Fibroblast of villous mesenchyme (primary cell): Measurements from ENCODE around the gene PARD6B. TPM values are rescaled to one million over a fixed set of nuclear protein-coding genes. Genes with fewer than 3 reads are reported as not detected.
"Not testable (repeated sequence)": the region's sequence is repeated elsewhere in the genome, so short reads cannot be mapped to it uniquely, and the experiment has no call there.

Experiments
- DNase-seq: peaks from one replicate; pipeline ENCODE4 v3.0.0-alpha.2; 2010; ENCODE audit warnings: low read depth
- H3K4me3 ChIP-seq: 2 replicates; pipeline ENCODE4 v1.5.1; 2011; ENCODE audit warnings: low read depth, mild to moderate bottlenecking, low read length
- CTCF ChIP-seq: IDR thresholded peaks from 2 replicates; pipeline ENCODE4 v1.5.1; 2012; ENCODE audit warnings: low read depth, mild to moderate bottlenecking, low read length; ENCODE audit not compliant: insufficient read depth
- total RNA-seq: library from RNA; depleted of rRNA; stranded (reverse); fragments of >200 nt; gene quantifications from 2 replicates; pipeline ENCODE4 v1.2.3, GENCODE V29; 2012

The PARD6B gene
- total RNA-seq, 1 donor = 6.5 TPM

DNA sequence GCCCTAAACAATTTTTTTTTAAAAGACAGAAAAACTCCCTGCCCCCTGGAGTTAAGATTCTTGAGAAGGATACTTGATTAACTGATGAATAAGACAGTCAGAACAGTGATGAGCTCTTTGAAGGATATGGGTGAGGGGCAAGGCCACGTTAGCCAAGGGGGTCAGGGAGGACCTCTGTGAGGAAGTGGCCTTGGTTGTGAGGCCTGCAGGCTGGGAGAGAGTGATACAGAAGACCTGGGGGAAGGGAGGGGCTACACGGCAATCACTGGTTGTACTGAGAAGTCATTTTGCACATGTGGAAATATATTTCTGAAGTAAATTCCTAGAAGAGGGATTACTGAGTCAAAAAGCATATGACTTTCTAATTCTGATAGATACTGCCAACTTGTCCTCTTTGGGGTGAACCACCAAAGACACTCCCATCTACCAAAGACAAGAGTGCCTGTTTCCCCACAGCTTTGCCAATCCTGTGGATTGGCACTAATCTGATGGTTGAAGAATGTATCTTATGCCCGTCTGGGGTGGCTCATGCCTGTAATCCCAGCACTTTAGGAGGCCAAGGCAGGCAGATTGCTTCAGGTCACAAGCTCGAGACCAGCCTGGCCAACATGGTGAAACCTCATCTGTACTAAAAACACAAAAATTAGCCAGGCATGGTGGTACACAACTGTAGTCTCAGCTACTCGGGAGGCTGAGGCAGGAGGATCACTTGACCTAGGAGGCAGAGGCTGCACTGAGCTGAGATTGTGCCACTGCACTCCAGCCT, 41.2 kb downstream of the PARD6B start:
- no peak for DNase-seq
- no peak overlapping the region for H3K4me3 ChIP-seq
- no peak for TF ChIP-seq CTCF

GRCh38 chr20:50774515-50774914, 43.1 kb downstream of the PARD6B start:
- no peak for TF ChIP-seq CTCF
- no peak for DNase-seq

GRCh38 chr20:50776122-50776817, 44.9 kb downstream of the PARD6B start:
- H3K4me3 ChIP-seq = no peak overlapping the region
- DNase-seq = no peak
- TF ChIP-seq CTCF = no peak

More at GRCh38 chr20:50774515-50774914, 43.1 kb downstream of the PARD6B start:
- no peak overlapping the region for H3K4me3 ChIP-seq

- H3K4me3 ChIP-seq = no peak overlapping the region
- DNase-seq = no peak
- no peak for TF ChIP-seq CTCF
Measured at GRCh38 chr20:50777373-50777772, 46.0 kb downstream of the PARD6B start.

- not testable (repeated sequence) for H3K4me3 ChIP-seq, DNase-seq
Measured at GRCh38 chr20:50778994-50779393, 47.6 kb downstream of the PARD6B start.

DNA sequence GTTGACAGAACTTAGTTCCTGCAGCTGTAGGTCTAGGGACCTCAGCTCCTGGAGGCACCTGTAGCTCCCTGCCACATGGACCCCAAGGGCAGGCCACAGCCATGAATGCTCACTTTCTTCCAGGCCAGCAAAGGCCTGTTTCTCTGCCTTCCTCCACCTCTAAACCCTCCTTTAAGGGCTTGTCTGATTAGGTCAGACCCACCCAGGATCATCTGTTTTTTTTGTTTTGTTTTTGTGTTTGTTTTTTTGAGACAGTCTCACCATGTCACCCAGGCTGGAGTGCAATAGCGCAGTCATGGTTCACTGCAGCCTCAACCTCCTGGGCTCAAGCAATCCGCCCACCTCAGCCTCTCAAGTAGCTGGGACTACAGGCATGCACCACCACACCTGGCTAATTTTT, 52.0 kb downstream of the PARD6B start:
- no peak for DNase-seq
- no peak for TF ChIP-seq CTCF
- H3K4me3 ChIP-seq = no peak overlapping the region

DNA sequence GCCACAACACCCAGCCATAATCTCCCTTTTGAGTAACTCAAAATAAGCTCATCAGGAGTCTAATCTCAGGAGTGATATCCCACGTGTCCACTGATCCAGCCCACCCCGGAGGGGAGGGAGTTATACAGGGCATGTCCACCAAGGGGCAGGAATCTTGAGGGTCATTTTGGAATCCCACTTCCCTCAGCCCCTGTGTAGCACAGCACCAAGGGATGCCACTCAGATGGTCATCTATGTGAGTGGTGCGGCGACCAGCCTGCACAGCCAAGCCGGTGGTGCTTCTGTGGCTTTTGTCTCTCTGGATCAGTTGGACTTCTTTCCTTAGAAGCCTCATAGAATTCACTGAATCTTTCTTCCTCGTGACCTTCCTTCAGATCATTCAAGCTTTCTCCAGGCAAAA, 52.5 kb downstream of the PARD6B start:
- DNase-seq = no peak
- no peak for TF ChIP-seq CTCF
- H3K4me3 ChIP-seq = no peak overlapping the region
